K562 (cell line): Measurements from ENCODE around the gene BLM.

Experiments
- CTCF ChIP-seq, 3 experiments: IDR thresholded peaks in 2 of 3; conservative IDR thresholded peaks in 1 of 3; 2 replicates each; pipeline ENCODE4 v1.5.1; 2011 to 2012; ENCODE audit warnings: low read length in 3 of 3, mild to moderate bottlenecking in 3 of 3, control low read depth in 2 of 3, improper control_type of control experiment in 1 of 3, inconsistent platforms in 1 of 3, low read depth in 1 of 3, mixed read lengths in 1 of 3, moderate library complexity in 1 of 3; ENCODE audit not compliant: insufficient read depth in 2 of 3
- E2F1 ChIP-seq: sonication (generic); formaldehyde crosslinking; IDR thresholded peaks from 2 replicates; pipeline ENCODE4 v1.8.1; 2023; ENCODE audit warnings: mild to moderate bottlenecking, missing genetic modification reagents, moderate library complexity
- FOXP1 ChIP-seq: sonication (generic); formaldehyde crosslinking; IDR thresholded peaks from 2 replicates; pipeline ENCODE4 v1.8.0; 2022; ENCODE audit warnings: mild to moderate bottlenecking, missing genetic modification reagents
- NCOA1 ChIP-seq: fragments of 450-650 bp; IDR thresholded peaks from 2 replicates; pipeline ENCODE4 v1.6.1; 2016; ENCODE audit warnings: low read depth
- NFE2L1 ChIP-seq: fragments of 450-650 bp; IDR thresholded peaks from 2 replicates; pipeline ENCODE4 v1.6.1; 2016; ENCODE audit warnings: missing genetic modification characterization, low read depth, mild to moderate bottlenecking, missing compliant biosample characterization, moderate library complexity, borderline replicate concordance
- PTTG1 ChIP-seq: fragments of 450-650 bp; IDR thresholded peaks from 2 replicates; pipeline ENCODE4 v1.6.1; 2016; ENCODE audit warnings: low read depth, mild to moderate bottlenecking, missing genetic modification characterization, missing compliant biosample characterization
- RAD21 ChIP-seq, 2 experiments: fragments of 250-450 bp in 1 of 2; fragments of 450-650 bp in 1 of 2; sonication (Bioruptor Pico) in 1 of 2; formaldehyde crosslinking in 1 of 2; IDR thresholded peaks in 1 of 2; conservative IDR thresholded peaks in 1 of 2; 2 replicates each; pipeline versions ENCODE4 v1.4.0 to v1.8.0; 2020 to 2022; ENCODE audit warnings: mild to moderate bottlenecking in 2 of 2, moderate library complexity in 1 of 2
- RAD51 ChIP-seq: fragments of 450-650 bp; IDR thresholded peaks from 2 replicates; pipeline ENCODE4 v1.7.1; 2016; ENCODE audit warnings: low read depth, mild to moderate bottlenecking, borderline replicate concordance
- SMC3 ChIP-seq: conservative IDR thresholded peaks from 2 replicates; pipeline ENCODE4 v1.6.1; 2011; ENCODE audit warnings: low read depth, low read length, improper control_type of control experiment; ENCODE audit not compliant: insufficient read depth
- TSHZ1 ChIP-seq: fragments of 250-450 bp; sonication (Bioruptor Pico); IDR thresholded peaks from 2 replicates; pipeline ENCODE4 v1.4.0; 2020; ENCODE audit warnings: mild to moderate bottlenecking, moderate library complexity
- USF1 ChIP-seq: sonication (generic); formaldehyde crosslinking; IDR thresholded peaks from 2 replicates; pipeline ENCODE4 v1.9.0; 2022; ENCODE audit warnings: mild to moderate bottlenecking, missing genetic modification reagents
- ZNF280A ChIP-seq: fragments of 450-650 bp; IDR thresholded peaks from 2 replicates; pipeline ENCODE4 v1.6.1; 2018; ENCODE audit warnings: mild to moderate bottlenecking, low read depth; ENCODE audit not compliant: partially characterized antibody

- TF ChIP-seq SMC3 (no peak), NFE2L1 (tag) (no peak), E2F1 (CRISPR knock-in tag) (no peak), RAD21 (CRISPR knock-in tag; conservative IDR thresholded peaks at IDR 0.05 in 1 of 2, IDR thresholded peaks at IDR 0.05 in 1 of 2) (no peak), TSHZ1 (CRISPR knock-in tag) (no peak), PTTG1 (no peak), ZNF280A (no peak), NCOA1 (no peak), RAD51 (no peak), FOXP1 (CRISPR knock-in tag) (no peak), CTCF (IDR thresholded peaks at IDR 0.05 in 2 of 3, conservative IDR thresholded peaks at IDR 0.05 in 1 of 3; ENCODE audit: insufficient read depth in 2 of 3, low read depth in 1 of 3, low read length in 3 of 3) (no peak), USF1 (CRISPR knock-in tag) (no peak)
Observed at GRCh38 chr15:90679959-90680358, 37.2 kb upstream of the BLM start.
